Trophoblast cell (in vitro differentiated cells and primary cell): ENCODE results near the gene TECTA.
A peak's percentile ranks its signal among the peaks of the same experiment; 100 is the strongest.

Experiments
- DNase-seq, 2 donors: peaks; one replicate each; pipeline ENCODE4 v3.0.0-alpha.2; 2016
- H2AFZ ChIP-seq: 2 replicates; pipeline ENCODE4 v1.6.1; 2013; ENCODE audit warnings: low read length, moderate library complexity, mild to moderate bottlenecking; ENCODE audit not compliant: insufficient read depth, poor library complexity
- H2AK5ac ChIP-seq: 2 replicates; pipeline ENCODE4 v1.6.1; 2013; ENCODE audit warnings: mild to moderate bottlenecking, low read length
- H2BK120ac ChIP-seq: 2 replicates; pipeline ENCODE4 v1.6.1; 2013; ENCODE audit warnings: low read length, mild to moderate bottlenecking, moderate library complexity; ENCODE audit not compliant: insufficient read depth, poor library complexity
- H2BK12ac ChIP-seq: 2 replicates; pipeline ENCODE4 v1.6.1; 2013; ENCODE audit warnings: mild to moderate bottlenecking, low read length, moderate library complexity
- H2BK5ac ChIP-seq: 2 replicates; pipeline ENCODE4 v1.6.1; 2013; ENCODE audit warnings: low read length, low read depth, moderate library complexity, mild to moderate bottlenecking; ENCODE audit not compliant: poor library complexity
- H3K14ac ChIP-seq: 2 replicates; pipeline ENCODE4 v1.6.1; 2013; ENCODE audit warnings: mild to moderate bottlenecking, low read length
- H3K18ac ChIP-seq: 2 replicates; pipeline ENCODE4 v1.6.1; 2013; ENCODE audit warnings: mild to moderate bottlenecking, low read length
- H3K23ac ChIP-seq: 2 replicates; pipeline ENCODE4 v1.6.1; 2013; ENCODE audit warnings: low read length
- H3K27ac ChIP-seq: 2 replicates; pipeline ENCODE4 v1.5.1; 2013; ENCODE audit warnings: low read depth, mild to moderate bottlenecking, inconsistent platforms, low read length, moderate library complexity
- H3K27me3 ChIP-seq: 2 replicates; pipeline ENCODE4 v1.6.1; 2013; ENCODE audit warnings: inconsistent platforms, mild to moderate bottlenecking, low read length, moderate library complexity; ENCODE audit not compliant: insufficient read depth
- H3K36me3 ChIP-seq, 2 experiments: 1 replicate in 1 of 2; 2 replicates in 1 of 2; pipeline ENCODE4 v1.6.1; 2013; ENCODE audit warnings: low read length in 2 of 2, mild to moderate bottlenecking in 2 of 2, moderate library complexity in 1 of 2; ENCODE audit not compliant: insufficient read depth in 2 of 2, control insufficient read depth in 1 of 2
- H3K4ac ChIP-seq: 2 replicates; pipeline ENCODE4 v1.6.1; 2013; ENCODE audit warnings: low read depth, mild to moderate bottlenecking, low read length, moderate library complexity
- H3K4me1 ChIP-seq, 2 experiments: 1 replicate in 1 of 2; 2 replicates in 1 of 2; pipeline ENCODE4 v1.6.1; 2013; ENCODE audit warnings: low read length in 2 of 2, mild to moderate bottlenecking in 2 of 2, moderate library complexity in 1 of 2; ENCODE audit not compliant: insufficient read depth in 2 of 2, control insufficient read depth in 1 of 2
- H3K4me2 ChIP-seq: 2 replicates; pipeline ENCODE4 v1.6.1; 2013; ENCODE audit warnings: inconsistent platforms, mild to moderate bottlenecking, low read length, moderate library complexity
- H3K4me3 ChIP-seq: 2 replicates; pipeline ENCODE4 v1.5.1; 2013; ENCODE audit warnings: mild to moderate bottlenecking, low read depth, low read length, inconsistent platforms
- H3K79me1 ChIP-seq: one replicate; pipeline ENCODE4 v1.6.1; 2013; ENCODE audit warnings: low read length
- H3K79me2 ChIP-seq: 2 replicates; pipeline ENCODE4 v1.6.1; 2013; ENCODE audit warnings: low read length, mild to moderate bottlenecking; ENCODE audit not compliant: control insufficient read depth, insufficient read depth, poor library complexity
- H3K9ac ChIP-seq: 2 replicates; pipeline ENCODE4 v1.6.1; 2013; ENCODE audit warnings: mild to moderate bottlenecking, low read length
- H3K9me3 ChIP-seq: 2 replicates; pipeline ENCODE4 v1.6.1; 2013; ENCODE audit warnings: low read depth, mild to moderate bottlenecking, control low read depth, inconsistent platforms, low read length; ENCODE audit not compliant: insufficient read depth
- H4K12ac ChIP-seq: 2 replicates; pipeline ENCODE4 v1.6.1; 2013; ENCODE audit warnings: low read depth, mild to moderate bottlenecking, low read length, moderate library complexity
- H4K8ac ChIP-seq: 2 replicates; pipeline ENCODE4 v1.6.1; 2013; ENCODE audit warnings: low read depth, mild to moderate bottlenecking, low read length, moderate library complexity
- H4K91ac ChIP-seq: one replicate; pipeline ENCODE4 v1.6.1; 2013; ENCODE audit warnings: low read depth, mild to moderate bottlenecking, low read length, moderate library complexity
- WGBS: extraction: QIAGEN DNeasy Blood & Tissue Kit; methylation state at CpG from one replicate; pipeline ENCODE4 v1.1.7; 2013; ENCODE audit warnings: missing lambda C conversion rate; ENCODE audit not compliant: insufficient read length, insufficient coverage; ENCODE audit errors: extremely low coverage; 5-methylcytosine and 5-hydroxymethylcytosine counted together

The TECTA gene

GRCh38 chr11:121090145-121090721 is 10.8 kb upstream of the TECTA start:
- H3K4ac ChIP-seq: no peak overlapping the region
- WGBS: no CpG with 5 or more reads among the region's 5 CpGs
- H2AFZ ChIP-seq: no peak overlapping the region
- peak in 1 of 2 donors; percentile 41 for DNase-seq
- no peaks in the 10 kb centered on the region for H3K36me3 ChIP-seq
- no peak overlapping the region for H4K12ac ChIP-seq
- no peaks in the 10 kb centered on the region for H3K4me1 ChIP-seq
- H3K79me2 ChIP-seq: no peaks in the 10 kb centered on the region
- no peak overlapping the region for H4K91ac ChIP-seq
- H4K8ac ChIP-seq: no peak overlapping the region
- H2BK120ac ChIP-seq: no peak overlapping the region
- no peak overlapping the region for H3K4me2 ChIP-seq
- H2AK5ac ChIP-seq: no peak overlapping the region
- H3K9ac ChIP-seq: no peak overlapping the region
- no peaks in the 10 kb centered on the region for H3K79me1 ChIP-seq
- H2BK5ac ChIP-seq: no peak overlapping the region
- H3K9me3 ChIP-seq: peaks cover 2% of the 10 kb centered on the region
- H3K4me3 ChIP-seq: no peak overlapping the region
- H2BK12ac ChIP-seq: no peak overlapping the region
- H3K14ac ChIP-seq: no peak overlapping the region
- H3K23ac ChIP-seq: no peak overlapping the region
- H3K27me3 ChIP-seq: no peaks in the 10 kb centered on the region
- H3K18ac ChIP-seq: no peak overlapping the region
- no peak overlapping the region for H3K27ac ChIP-seq

- no peak overlapping the region for H3K27ac ChIP-seq
- no CpG with 5 or more reads among the region's 3 CpGs for WGBS
- H3K27me3 ChIP-seq: no peaks in the 10 kb centered on the region
- H2BK5ac ChIP-seq: no peak overlapping the region
- no peak overlapping the region for H2AFZ ChIP-seq
- H4K8ac ChIP-seq: no peak overlapping the region
- H2BK120ac ChIP-seq: no peak overlapping the region
- no peaks in the 10 kb centered on the region for H3K79me2 ChIP-seq
- peak in 1 of 2 donors; percentile 47 for DNase-seq
- no peak overlapping the region for H2BK12ac ChIP-seq
- H3K9me3 ChIP-seq: peaks cover 2% of the 10 kb centered on the region
- no peaks in the 10 kb centered on the region for H3K36me3 ChIP-seq
- no peak overlapping the region for H3K14ac ChIP-seq
- no peak overlapping the region for H3K18ac ChIP-seq
- H3K23ac ChIP-seq: no peak overlapping the region
- H3K4me1 ChIP-seq: no peaks in the 10 kb centered on the region
- H2AK5ac ChIP-seq: no peak overlapping the region
- H3K4ac ChIP-seq: no peak overlapping the region
- H4K12ac ChIP-seq: no peak overlapping the region
- no peak overlapping the region for H3K4me2 ChIP-seq
- no peak overlapping the region for H4K91ac ChIP-seq
- H3K79me1 ChIP-seq: no peaks in the 10 kb centered on the region
- H3K9ac ChIP-seq: no peak overlapping the region
- H3K4me3 ChIP-seq: no peak overlapping the region
These were observed 9.4 kb upstream of the TECTA start for GRCh38 chr11:121091492-121092152.

GRCh38 chr11:121095561-121095960 is 5.5 kb upstream of the TECTA start:
- H4K8ac ChIP-seq: no peak overlapping the region
- H3K23ac ChIP-seq: no peak overlapping the region
- H2BK5ac ChIP-seq: no peak overlapping the region
- H3K36me3 ChIP-seq: no peaks in the 10 kb centered on the region
- no peak overlapping the region for H2AK5ac ChIP-seq
- no peak overlapping the region for H4K91ac ChIP-seq
- H3K4me2 ChIP-seq: no peak overlapping the region
- no peaks in the 10 kb centered on the region for H3K27me3 ChIP-seq
- H3K79me1 ChIP-seq: no peaks in the 10 kb centered on the region
- no peak overlapping the region for H3K4me3 ChIP-seq
- H4K12ac ChIP-seq: no peak overlapping the region
- no peaks in the 10 kb centered on the region for H3K4me1 ChIP-seq
- no peak overlapping the region for H3K18ac ChIP-seq
- no peaks in the 10 kb centered on the region for H3K79me2 ChIP-seq
- no peak overlapping the region for H2AFZ ChIP-seq
- DNase-seq: no peak
- H3K4ac ChIP-seq: no peak overlapping the region
- H2BK120ac ChIP-seq: no peak overlapping the region
- H2BK12ac ChIP-seq: no peak overlapping the region
- H3K14ac ChIP-seq: no peak overlapping the region
- no peak overlapping the region for H3K27ac ChIP-seq
- no peak overlapping the region for H3K9ac ChIP-seq
- H3K9me3 ChIP-seq: peaks cover 4% of the 10 kb centered on the region
- no CpG with 5 or more reads among the region's 1 CpG for WGBS

- Histone ChIP-seq H3K4me2 (no peak overlapping the region), H3K27ac (no peak overlapping the region), H3K4me3 (no peak overlapping the region), H3K23ac (no peak overlapping the region), H2AFZ (no peak overlapping the region), H4K8ac (no peak overlapping the region), H3K79me2 (no peaks in the 10 kb centered on the region), H2BK120ac (no peak overlapping the region), H3K14ac (no peak overlapping the region), H3K4me1 (no peaks in the 10 kb centered on the region), H3K9ac (no peak overlapping the region), H3K18ac (no peak overlapping the region), H4K91ac (no peak overlapping the region), H3K79me1 (no peaks in the 10 kb centered on the region), H3K4ac (no peak overlapping the region), H2BK12ac (no peak overlapping the region), H2AK5ac (no peak overlapping the region), H3K27me3 (no peaks in the 10 kb centered on the region), H4K12ac (no peak overlapping the region), H2BK5ac (no peak overlapping the region), H3K36me3 (no peaks in the 10 kb centered on the region), H3K9me3 (peaks cover 2% of the 10 kb centered on the region)
- WGBS: no CpG with 5 or more reads among the region's 4 CpGs
- DNase-seq: no peak
These were observed 1.7 kb upstream of the TECTA start for GRCh38 chr11:121099364-121099763.
